GM10266 (cell line): Measurements from ENCODE around the gene MFAP1.

Experiments
- DNase-seq: peaks from one replicate; pipeline ENCODE4 v3.0.0; 2012; ENCODE audit errors: extremely low spot score
- TF ChIP-seq, protein P1 (sequence below): IDR thresholded peaks from 2 replicates; pipeline ENCODE4 v1.5.1; 2012; ENCODE audit warnings: mild to moderate bottlenecking, low read depth; ENCODE audit not compliant: control insufficient read depth, insufficient read depth; ENCODE audit errors: missing control alignments

MFAP1 gene

DNA sequence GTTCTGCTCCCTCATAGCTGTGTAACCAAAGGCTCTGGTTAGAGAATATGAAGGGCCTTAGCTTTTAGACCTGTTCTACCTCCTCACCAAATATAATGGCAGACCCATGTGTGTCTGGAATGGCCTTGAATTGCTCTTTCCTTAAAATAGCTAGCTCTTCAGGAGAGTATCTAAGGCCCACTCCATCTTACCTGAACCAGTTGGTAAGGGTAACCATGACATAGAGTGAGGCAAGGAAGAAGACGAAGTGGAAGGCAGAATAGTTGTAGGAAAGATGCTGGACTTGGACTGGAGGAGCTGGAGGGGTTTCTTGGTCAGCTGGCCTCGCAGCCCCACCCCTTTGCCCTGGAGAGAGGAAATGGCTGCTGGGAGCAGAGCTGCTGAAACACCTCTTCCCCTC is 29.3 kb downstream of the MFAP1 start:
- TF ChIP-seq, protein P1, sequence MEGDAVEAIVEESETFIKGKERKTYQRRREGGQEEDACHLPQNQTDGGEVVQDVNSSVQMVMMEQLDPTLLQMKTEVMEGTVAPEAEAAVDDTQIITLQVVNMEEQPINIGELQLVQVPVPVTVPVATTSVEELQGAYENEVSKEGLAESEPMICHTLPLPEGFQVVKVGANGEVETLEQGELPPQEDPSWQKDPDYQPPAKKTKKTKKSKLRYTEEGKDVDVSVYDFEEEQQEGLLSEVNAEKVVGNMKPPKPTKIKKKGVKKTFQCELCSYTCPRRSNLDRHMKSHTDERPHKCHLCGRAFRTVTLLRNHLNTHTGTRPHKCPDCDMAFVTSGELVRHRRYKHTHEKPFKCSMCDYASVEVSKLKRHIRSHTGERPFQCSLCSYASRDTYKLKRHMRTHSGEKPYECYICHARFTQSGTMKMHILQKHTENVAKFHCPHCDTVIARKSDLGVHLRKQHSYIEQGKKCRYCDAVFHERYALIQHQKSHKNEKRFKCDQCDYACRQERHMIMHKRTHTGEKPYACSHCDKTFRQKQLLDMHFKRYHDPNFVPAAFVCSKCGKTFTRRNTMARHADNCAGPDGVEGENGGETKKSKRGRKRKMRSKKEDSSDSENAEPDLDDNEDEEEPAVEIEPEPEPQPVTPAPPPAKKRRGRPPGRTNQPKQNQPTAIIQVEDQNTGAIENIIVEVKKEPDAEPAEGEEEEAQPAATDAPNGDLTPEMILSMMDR: no peak
- no peak for DNase-seq

DNA sequence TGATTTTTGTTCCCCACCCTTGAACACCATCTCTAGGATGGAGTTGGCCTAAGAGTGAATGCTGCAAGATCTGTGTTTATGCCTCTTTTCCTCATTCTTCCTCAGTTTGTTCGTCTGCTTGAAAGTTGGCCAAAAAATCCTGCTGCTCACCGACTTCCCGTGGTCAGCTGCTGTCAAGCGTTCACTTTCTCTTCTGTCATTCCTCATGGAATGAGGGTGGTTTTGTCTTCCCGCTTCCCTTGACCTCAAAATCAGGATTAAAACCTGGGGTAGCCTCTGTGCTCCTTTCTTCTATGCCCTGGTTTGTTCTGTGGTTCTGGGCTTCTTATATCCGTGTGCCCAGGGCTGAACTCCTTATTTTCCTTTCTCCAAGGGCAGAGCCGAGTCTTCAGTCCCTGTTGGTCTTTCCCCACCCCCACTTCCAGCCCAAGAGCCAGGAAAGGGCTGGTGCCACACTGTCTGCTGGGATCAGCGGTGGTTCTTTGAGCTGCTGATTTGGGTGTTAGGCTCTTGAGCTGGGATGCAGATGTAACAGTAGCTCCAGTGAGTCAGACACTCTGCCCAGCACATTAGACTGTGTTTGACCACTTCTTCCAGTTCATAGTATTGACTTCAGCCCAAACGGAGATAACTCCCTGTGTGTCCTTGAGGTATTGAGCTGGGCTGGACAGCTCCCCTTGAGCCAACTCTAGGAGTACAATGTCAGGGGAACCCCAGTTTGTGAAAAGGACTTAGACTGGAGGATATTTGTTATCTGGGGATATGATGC is 30.0 kb downstream of the MFAP1 start:
- TF ChIP-seq, protein P1: no peak
- DNase-seq: no peak

DNA sequence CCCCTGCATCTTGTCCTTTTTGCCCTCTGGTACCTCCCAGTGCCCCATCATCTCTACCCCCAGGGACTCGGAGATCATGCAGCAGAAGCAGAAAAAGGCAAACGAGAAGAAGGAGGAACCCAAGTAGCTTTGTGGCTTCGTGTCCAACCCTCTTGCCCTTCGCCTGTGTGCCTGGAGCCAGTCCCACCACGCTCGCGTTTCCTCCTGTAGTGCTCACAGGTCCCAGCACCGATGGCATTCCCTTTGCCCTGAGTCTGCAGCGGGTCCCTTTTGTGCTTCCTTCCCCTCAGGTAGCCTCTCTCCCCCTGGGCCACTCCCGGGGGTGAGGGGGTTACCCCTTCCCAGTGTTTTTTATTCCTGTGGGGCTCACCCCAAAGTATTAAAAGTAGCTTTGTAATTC is 30.8 kb downstream of the MFAP1 start:
- TF ChIP-seq, protein P1: no peak
- no peak for DNase-seq

DNA sequence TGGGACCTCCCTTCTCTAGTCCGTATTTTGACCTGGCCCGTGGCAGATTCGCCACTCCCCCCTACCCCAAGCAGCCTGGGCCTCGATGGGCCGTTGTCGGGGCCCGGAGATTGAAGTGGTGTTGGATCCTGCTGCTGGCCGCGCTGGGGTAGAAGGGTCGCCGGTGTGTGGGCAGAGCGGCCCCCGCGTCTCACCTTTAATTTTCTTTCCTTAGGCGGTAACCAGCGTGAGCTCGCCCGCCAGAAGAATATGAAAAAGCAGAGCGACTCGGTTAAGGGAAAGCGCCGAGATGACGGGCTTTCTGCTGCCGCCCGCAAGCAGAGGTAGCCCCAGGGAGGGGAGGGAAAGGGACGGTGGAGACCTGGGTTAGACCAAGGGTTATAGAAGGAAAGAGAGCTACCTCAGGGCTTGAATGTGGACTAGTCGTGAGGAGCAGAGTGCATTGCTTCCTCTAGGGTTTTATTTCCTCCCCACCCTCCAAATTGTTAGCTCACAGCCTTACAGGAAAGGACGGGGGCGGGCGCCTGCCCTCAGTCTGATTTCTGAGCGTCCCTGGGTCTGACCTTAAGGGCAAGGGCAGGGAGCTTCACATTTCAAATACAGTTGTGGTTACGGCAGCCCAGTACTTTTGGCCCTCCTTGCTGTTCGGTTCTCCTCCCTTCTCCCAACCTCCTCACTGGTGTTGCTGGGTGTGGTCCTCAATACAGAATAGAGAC is 31.6 kb downstream of the MFAP1 start:
- peak; percentile 36 for DNase-seq
- TF ChIP-seq, protein P1: no peak

DNA sequence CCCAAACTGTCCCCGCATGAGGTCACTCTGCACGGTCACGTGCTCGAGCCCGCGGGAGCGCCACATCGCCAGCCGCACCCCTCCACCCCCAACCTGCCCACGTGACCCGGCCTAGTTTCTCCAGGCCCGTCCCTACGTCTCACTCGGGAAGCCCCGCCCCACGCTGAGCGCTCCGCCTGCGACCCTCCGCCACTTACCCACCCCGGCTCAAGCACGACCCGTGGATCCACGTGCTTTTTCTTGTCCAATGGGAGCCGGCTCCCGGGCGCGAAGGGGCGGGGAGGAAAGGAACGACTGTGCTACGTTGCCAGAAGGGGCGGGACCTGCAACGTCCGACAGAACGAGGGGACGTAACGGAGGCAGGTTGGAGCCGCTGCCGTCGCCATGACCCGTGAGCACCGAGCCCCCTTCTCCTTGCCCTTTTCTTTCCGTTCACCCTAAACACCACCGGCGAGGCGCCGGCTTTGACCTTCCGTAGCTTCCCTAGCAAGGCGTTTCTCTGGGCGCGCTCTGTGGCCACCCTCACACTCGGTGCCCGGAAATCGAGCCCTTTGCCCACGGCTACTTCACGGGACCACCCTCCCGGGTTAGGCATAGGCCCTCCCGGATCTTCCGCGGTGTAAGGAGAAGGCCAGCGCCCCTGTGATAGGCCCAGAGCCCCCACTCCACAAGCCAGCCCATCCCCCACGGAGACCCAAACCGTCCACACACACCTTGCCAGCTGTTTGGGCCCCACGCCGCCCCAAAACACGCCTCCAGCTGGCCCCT is 32.3 kb downstream of the MFAP1 start, which contains the start of gene SERF2:
SERF2 (plus strand) TSS at position 328 of the 768 bp plus-strand sequence; CDS start at position 385, 57 bp downstream.
- TF ChIP-seq, protein P1: no peak
- DNase-seq: peak; percentile 94

DNA sequence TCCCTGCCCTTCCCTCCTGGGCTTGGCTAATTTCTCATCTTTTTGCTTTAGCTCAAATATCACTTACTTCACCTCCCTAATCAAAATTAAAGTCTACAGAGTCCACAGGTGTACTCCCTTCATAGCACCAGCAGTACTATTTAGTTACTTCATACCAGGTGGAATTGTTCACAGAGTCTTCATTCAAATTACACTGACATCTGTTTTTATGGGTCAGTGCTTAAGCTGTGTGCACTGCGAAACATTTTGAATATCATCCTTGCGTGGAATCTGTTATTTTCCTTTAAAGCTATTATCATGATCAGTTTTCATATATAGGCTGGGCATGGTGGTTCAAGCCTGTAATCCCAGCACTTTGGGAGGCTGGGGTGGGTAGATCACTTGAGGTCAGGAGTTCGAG is 35.1 kb downstream of the MFAP1 start:
- DNase-seq: no peak
- TF ChIP-seq, protein P1: no peak
